Fibroblast of villous mesenchyme (primary cell): ENCODE results near the gene TACR3. TPM values are rescaled to one million over a fixed set of nuclear protein-coding genes. Genes with fewer than 3 reads are reported as not detected.
"Not testable (repeated sequence)": the region's sequence is repeated elsewhere in the genome, so short reads cannot be mapped to it uniquely, and the experiment has no call there.

Experiments used
- DNase-seq: peaks from one replicate; pipeline ENCODE4 v3.0.0-alpha.2; 2010; ENCODE audit warnings: low read depth
- H3K4me3 ChIP-seq: 2 replicates; pipeline ENCODE4 v1.5.1; 2011; ENCODE audit warnings: low read depth, mild to moderate bottlenecking, low read length
- total RNA-seq: library from RNA; depleted of rRNA; stranded (reverse); fragments of >200 nt; gene quantifications from 2 replicates; pipeline ENCODE4 v1.2.3, GENCODE V29; 2012
- TF ChIP-seq, protein P1 (sequence below): IDR thresholded peaks from 2 replicates; pipeline ENCODE4 v1.5.1; 2012; ENCODE audit warnings: low read depth, mild to moderate bottlenecking, low read length; ENCODE audit not compliant: insufficient read depth

TACR3 gene, protein sequence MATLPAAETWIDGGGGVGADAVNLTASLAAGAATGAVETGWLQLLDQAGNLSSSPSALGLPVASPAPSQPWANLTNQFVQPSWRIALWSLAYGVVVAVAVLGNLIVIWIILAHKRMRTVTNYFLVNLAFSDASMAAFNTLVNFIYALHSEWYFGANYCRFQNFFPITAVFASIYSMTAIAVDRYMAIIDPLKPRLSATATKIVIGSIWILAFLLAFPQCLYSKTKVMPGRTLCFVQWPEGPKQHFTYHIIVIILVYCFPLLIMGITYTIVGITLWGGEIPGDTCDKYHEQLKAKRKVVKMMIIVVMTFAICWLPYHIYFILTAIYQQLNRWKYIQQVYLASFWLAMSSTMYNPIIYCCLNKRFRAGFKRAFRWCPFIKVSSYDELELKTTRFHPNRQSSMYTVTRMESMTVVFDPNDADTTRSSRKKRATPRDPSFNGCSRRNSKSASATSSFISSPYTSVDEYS
- not detected in 2 replicates for total RNA-seq

GRCh38 chr4:103719830-103720207 lies at the start of gene TACR3:
TACR3 (minus strand) TSS chr4:103719985; CDS start chr4:103719675, 310 bp downstream.
- DNase-seq = no peak
- TF ChIP-seq, protein P1, sequence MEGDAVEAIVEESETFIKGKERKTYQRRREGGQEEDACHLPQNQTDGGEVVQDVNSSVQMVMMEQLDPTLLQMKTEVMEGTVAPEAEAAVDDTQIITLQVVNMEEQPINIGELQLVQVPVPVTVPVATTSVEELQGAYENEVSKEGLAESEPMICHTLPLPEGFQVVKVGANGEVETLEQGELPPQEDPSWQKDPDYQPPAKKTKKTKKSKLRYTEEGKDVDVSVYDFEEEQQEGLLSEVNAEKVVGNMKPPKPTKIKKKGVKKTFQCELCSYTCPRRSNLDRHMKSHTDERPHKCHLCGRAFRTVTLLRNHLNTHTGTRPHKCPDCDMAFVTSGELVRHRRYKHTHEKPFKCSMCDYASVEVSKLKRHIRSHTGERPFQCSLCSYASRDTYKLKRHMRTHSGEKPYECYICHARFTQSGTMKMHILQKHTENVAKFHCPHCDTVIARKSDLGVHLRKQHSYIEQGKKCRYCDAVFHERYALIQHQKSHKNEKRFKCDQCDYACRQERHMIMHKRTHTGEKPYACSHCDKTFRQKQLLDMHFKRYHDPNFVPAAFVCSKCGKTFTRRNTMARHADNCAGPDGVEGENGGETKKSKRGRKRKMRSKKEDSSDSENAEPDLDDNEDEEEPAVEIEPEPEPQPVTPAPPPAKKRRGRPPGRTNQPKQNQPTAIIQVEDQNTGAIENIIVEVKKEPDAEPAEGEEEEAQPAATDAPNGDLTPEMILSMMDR = no peak
- H3K4me3 ChIP-seq = no peak within 1 kb of the TSS

- TF ChIP-seq, protein P1 = no peak
- H3K4me3 ChIP-seq = no peak overlapping the region
- no peak for DNase-seq
Observed at GRCh38 chr4:103757631-103758030, 37.8 kb upstream of the TACR3 start.

DNA sequence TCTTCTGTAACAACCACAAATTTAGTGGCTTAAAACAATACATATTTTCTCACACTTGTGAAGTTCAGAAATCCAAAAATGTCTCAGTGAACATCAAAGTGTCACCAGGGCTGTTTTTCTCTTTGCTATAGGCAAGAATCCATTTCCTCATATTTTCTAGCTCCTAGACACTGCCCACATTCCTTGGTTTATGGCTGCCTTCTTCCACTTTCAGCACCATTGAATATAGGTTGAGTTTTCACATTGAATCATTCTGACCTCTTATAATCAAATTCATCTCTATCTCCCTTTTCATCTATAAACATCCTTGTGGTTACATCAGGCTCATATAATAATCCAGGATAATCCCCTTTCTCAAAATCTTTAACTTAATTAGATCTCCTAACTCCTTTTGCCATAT lies 37.0 kb upstream of the TACR3 start:
- no peak for DNase-seq
- TF ChIP-seq, protein P1 = no peak
- H3K4me3 ChIP-seq = no peak overlapping the region

DNA sequence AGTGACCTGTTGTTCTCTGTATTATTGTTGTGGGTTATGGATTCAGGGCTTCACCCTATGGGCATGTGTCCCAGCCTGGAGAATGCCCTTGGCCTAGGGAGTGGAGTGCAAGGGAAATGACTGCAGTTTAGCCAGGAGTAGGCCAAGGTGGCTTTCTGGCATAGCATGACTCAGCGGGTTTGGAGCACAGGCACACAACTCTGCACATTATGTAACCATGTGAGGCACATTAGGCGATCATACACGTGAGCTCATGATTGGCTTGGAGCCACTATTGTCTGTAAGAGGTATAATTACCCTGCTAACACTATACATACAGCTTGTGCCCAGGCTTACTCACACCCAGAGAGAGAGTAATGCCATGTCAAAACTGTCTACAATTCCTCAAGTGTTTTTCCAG lies 35.1 kb upstream of the TACR3 start:
- no peak for DNase-seq
- no peak overlapping the region for H3K4me3 ChIP-seq
- TF ChIP-seq, protein P1 = no peak

DNA sequence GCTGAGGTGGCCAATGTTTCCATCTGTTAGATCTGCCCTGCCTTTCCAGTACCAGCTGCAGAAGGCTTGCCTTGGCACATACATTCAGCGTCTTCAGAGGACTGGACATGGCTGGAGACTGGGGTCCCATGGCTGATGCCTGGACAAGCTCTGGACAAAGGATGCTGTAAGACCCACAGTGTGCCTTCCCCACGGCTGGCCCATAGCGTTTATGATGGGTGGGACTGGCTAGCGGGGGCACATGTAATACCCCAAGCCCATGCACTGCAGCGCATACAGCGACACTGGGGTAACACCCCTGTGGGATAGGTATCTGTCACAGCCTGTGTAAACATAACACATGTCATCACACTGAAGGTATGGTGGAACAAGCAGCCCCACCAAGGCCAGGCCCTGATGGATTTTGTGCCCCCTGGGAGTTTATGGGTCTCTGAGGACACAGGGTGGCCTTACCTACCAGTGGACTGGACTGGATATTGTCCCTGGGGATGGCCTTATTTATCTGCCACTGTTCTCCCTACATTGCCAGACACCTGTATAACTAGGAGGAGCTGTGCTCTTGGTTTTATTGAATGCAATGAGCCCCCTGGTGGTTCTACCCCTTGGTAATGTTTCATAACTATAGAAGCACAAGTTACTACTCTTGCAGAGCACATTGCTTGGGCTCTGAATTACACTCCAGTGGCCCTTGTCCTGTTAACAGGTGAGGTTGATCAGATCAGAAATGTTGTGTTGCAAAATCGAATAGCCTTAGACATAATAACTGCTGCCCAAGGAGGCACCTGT lies 34.3 kb upstream of the TACR3 start:
- TF ChIP-seq, protein P1 = no peak
- no peak overlapping the region for H3K4me3 ChIP-seq
- DNase-seq = no peak

DNA sequence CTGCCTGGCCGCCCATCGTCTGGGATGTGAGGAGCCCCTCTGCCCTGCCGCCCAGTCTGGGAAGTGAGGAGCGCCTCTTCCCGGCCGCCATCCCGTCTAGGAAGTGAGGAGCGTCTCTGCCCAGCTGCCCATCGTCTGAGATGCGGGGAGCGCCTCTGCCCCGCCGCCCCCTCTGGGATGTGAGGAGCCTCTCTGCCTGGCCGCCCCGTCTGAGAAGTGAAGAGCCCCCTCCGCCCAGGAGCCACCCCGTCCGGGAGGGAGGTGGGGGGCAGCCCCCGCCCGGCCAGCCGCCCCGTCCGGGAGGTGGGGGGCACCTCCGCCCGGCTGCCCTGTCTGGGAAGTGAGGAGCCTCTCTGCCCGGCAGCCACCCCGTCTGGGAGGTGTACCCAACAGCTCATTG lies 3.4 kb upstream of the TACR3 start:
- not testable (repeated sequence) for DNase-seq, H3K4me3 ChIP-seq

GRCh38 chr4:103721251-103721650 lies 1.5 kb upstream of the TACR3 start:
- H3K4me3 ChIP-seq = no peak overlapping the region
- DNase-seq = no peak
- TF ChIP-seq, protein P1 = no peak
